ENCODE measurements around the gene ZNF559. TPM values are rescaled to one million over a fixed set of nuclear protein-coding genes. Genes with fewer than 3 reads are reported as not detected.

Gene ZNF559
- total RNA-seq, 4 donors from 2014 or later: 1.4 to 3.8 (median 3.0) TPM

GRCh38 chr19:9348253-9348652 lies 24.3 kb downstream of the ZNF559 start:
- in situ Hi-C loops (cut with MboI; ENCODE audit: low sequenced_read_pairs in 4 of 4): no loop called here

DNA sequence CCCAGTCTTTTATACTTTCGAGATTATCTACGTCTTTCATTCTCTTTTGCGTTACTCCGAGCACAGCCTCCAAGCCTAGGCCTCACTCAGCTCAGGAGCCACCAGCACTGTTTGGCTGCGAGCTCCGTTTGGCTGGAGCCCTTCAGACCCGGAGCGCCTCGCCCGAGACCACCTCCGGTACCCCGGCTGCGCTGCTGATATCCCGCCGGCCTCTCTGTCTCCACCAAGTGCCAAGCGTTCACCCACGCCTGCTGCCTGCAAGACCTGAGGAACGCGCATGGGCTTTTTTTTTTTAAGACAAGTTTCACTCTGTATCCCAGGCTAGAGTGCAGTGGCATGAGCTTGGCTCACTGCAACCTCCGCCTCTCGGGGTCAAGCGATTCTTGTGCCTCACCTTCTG lies 24.7 kb downstream of the ZNF559 start:
- Histone ChIP-seq H3K27ac (no peak overlapping the region), H3K4me1 (no peaks in the 10 kb centered on the region), H3K9me3 (peaks cover 8 to 61% (median 10%) of the 10 kb centered on the region in 3 donors), H3K36me3 (peaks cover 0 to 11% of the 10 kb centered on the region in 2 donors), H3K4me3 (no peak overlapping the region), H3K27me3 (peaks cover 0 to 3% (median 0%) of the 10 kb centered on the region in 3 donors)
- in situ Hi-C loops (cut with MboI; ENCODE audit: low sequenced_read_pairs in 4 of 4): no loop called here
- ATAC-seq: no peak
- TF ChIP-seq POLR2A (IDR thresholded peaks at IDR 0.05): no peak
- no peak for TF ChIP-seq CTCF (IDR thresholded peaks at IDR 0.05 in 4 of 5, conservative IDR thresholded peaks at IDR 0.05 in 1 of 5)
- DNase-seq: no peak
- intact Hi-C loops (cut with DNase I; ENCODE audit: low total_unique reads): no loop called here

More at GRCh38 chr19:9348253-9348652, 24.3 kb downstream of the ZNF559 start:
- TF ChIP-seq POLR2A (IDR thresholded peaks at IDR 0.05) (no peak), CTCF (IDR thresholded peaks at IDR 0.05 in 4 of 5, conservative IDR thresholded peaks at IDR 0.05 in 1 of 5) (no peak)
- peaks cover 8 to 65% (median 14%) of the 10 kb centered on the region in 3 donors for H3K9me3 ChIP-seq
- DNase-seq (no peak), ATAC-seq (no peak)
- no peak overlapping the region for H3K27ac ChIP-seq
- no peaks in the 10 kb centered on the region for H3K4me1 ChIP-seq
- H3K4me3 ChIP-seq: no peak overlapping the region
- peaks cover 0 to 3% (median 0%) of the 10 kb centered on the region in 3 donors for H3K27me3 ChIP-seq
- intact Hi-C loops (cut with DNase I; ENCODE audit: low total_unique reads): no loop called here
- peaks cover 0 to 15% of the 10 kb centered on the region in 2 donors for H3K36me3 ChIP-seq

- no peak for DNase-seq
- Histone ChIP-seq H3K4me1 (no peaks in the 10 kb centered on the region), H3K27ac (no peak overlapping the region), H3K9me3 (peaks cover 0 to 28% (median 7%) of the 10 kb centered on the region in 3 donors), H3K27me3 (peaks cover 0 to 3% (median 0%) of the 10 kb centered on the region in 3 donors), H3K36me3 (peaks cover 0 to 5% of the 10 kb centered on the region in 2 donors), H3K4me3 (no peak overlapping the region)
- in situ Hi-C loops (cut with MboI; ENCODE audit: low sequenced_read_pairs in 4 of 4): no loop called here
- intact Hi-C loops (cut with DNase I; ENCODE audit: low total_unique reads): no loop called here
- TF ChIP-seq POLR2A (IDR thresholded peaks at IDR 0.05): no peak
- TF ChIP-seq CTCF (IDR thresholded peaks at IDR 0.05 in 4 of 5, conservative IDR thresholded peaks at IDR 0.05 in 1 of 5): no peak
- ATAC-seq: no peak
Measured at GRCh38 chr19:9352505-9352904, 28.5 kb downstream of the ZNF559 start.

GRCh38 chr19:9353011-9353410 lies 29.0 kb downstream of the ZNF559 start:
- TF ChIP-seq POLR2A (IDR thresholded peaks at IDR 0.05): no peak
- TF ChIP-seq CTCF (IDR thresholded peaks at IDR 0.05 in 4 of 5, conservative IDR thresholded peaks at IDR 0.05 in 1 of 5): no peak
- H3K4me3 ChIP-seq: no peak overlapping the region
- peaks cover 0 to 3% (median 0%) of the 10 kb centered on the region in 3 donors for H3K27me3 ChIP-seq
- H3K36me3 ChIP-seq: peaks cover 0 to 8% of the 10 kb centered on the region in 2 donors
- DNase-seq (no peak), ATAC-seq (no peak)
- no peaks in the 10 kb centered on the region for H3K4me1 ChIP-seq
- no peak overlapping the region for H3K27ac ChIP-seq
- in situ Hi-C loops (cut with MboI; ENCODE audit: low sequenced_read_pairs in 4 of 4) (no loop called here), intact Hi-C loops (cut with DNase I; ENCODE audit: low total_unique reads) (no loop called here)
- peaks cover 0 to 23% (median 7%) of the 10 kb centered on the region in 3 donors for H3K9me3 ChIP-seq

- peaks cover 0 to 1% (median 0%) of the 10 kb centered on the region in 3 donors for H3K27me3 ChIP-seq
- peaks cover 0 to 15% of the 10 kb centered on the region in 2 donors for H3K36me3 ChIP-seq
- H3K4me1 ChIP-seq: no peaks in the 10 kb centered on the region
- intact Hi-C loops (cut with DNase I; ENCODE audit: low total_unique reads): no loop called here
- H3K4me3 ChIP-seq: no peak overlapping the region
- H3K27ac ChIP-seq: no peak overlapping the region
- DNase-seq (no peak), ATAC-seq (no peak)
- peaks cover 0 to 15% (median 7%) of the 10 kb centered on the region in 3 donors for H3K9me3 ChIP-seq
- in situ Hi-C loops (cut with MboI; ENCODE audit: low sequenced_read_pairs in 4 of 4): no loop called here
- TF ChIP-seq CTCF (IDR thresholded peaks at IDR 0.05 in 4 of 5, conservative IDR thresholded peaks at IDR 0.05 in 1 of 5) (no peak), POLR2A (IDR thresholded peaks at IDR 0.05) (no peak)
Measured at GRCh38 chr19:9354651-9355050, 30.7 kb downstream of the ZNF559 start.
